ENCODE results near the gene CCDC27.

CCDC27 gene

GRCh38 chr1:3785456-3786157 is 33.4 kb downstream of the CCDC27 start:
- no peak for DNase-seq (ENCODE audit: low read depth)

GRCh38 chr1:3786468-3787348 is 34.5 kb downstream of the CCDC27 start:
- in situ Hi-C loops (cut with HindIII; ENCODE audit: low sequenced_read_pairs), result no loop called here
- no peak for DNase-seq (ENCODE audit: low read depth)
- TF ChIP-seq, protein P1, sequence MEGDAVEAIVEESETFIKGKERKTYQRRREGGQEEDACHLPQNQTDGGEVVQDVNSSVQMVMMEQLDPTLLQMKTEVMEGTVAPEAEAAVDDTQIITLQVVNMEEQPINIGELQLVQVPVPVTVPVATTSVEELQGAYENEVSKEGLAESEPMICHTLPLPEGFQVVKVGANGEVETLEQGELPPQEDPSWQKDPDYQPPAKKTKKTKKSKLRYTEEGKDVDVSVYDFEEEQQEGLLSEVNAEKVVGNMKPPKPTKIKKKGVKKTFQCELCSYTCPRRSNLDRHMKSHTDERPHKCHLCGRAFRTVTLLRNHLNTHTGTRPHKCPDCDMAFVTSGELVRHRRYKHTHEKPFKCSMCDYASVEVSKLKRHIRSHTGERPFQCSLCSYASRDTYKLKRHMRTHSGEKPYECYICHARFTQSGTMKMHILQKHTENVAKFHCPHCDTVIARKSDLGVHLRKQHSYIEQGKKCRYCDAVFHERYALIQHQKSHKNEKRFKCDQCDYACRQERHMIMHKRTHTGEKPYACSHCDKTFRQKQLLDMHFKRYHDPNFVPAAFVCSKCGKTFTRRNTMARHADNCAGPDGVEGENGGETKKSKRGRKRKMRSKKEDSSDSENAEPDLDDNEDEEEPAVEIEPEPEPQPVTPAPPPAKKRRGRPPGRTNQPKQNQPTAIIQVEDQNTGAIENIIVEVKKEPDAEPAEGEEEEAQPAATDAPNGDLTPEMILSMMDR (IDR thresholded peaks at IDR 0.05; ENCODE audit: low read depth, low read length, missing control alignments), result no peak
- no peak overlapping the region for H3K4me3 ChIP-seq (ENCODE audit: low read depth, low read length)

More at GRCh38 chr1:3785456-3786157, 33.4 kb downstream of the CCDC27 start:
- no peak overlapping the region for H3K4me3 ChIP-seq (ENCODE audit: low read depth, low read length)
- TF ChIP-seq, protein P1 (IDR thresholded peaks at IDR 0.05; ENCODE audit: low read depth, low read length, missing control alignments), result peak; percentile 45
- in situ Hi-C loops (cut with HindIII; ENCODE audit: low sequenced_read_pairs), result no loop called here

DNA sequence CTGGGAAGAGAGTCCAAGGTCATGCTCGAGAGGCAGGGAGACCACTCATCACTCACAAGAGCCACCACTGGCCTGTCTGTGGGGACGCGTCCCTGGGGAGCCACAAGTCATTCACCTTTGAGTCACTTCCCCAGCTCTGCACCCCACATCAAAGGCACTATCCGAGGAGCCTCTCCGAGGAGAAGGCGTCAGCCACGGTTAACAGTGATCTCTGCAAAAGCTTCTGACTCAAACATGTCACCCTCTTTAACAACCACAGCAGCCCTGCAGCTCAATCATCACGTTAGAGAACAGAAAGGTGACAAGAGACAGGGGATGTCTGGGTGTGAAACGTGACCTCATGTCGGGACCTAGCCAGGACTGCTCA is 35.1 kb downstream of the CCDC27 start:
- TF ChIP-seq, protein P1 (IDR thresholded peaks at IDR 0.05; ENCODE audit: low read depth, low read length, missing control alignments), result no peak
- DNase-seq (ENCODE audit: low read depth), result no peak
- H3K4me3 ChIP-seq (ENCODE audit: low read depth, low read length), result no peak overlapping the region
- in situ Hi-C loops (cut with HindIII; ENCODE audit: low sequenced_read_pairs), result no loop called here

GRCh38 chr1:3787745-3788605 is 35.7 kb downstream of the CCDC27 start:
- TF ChIP-seq, protein P1 (IDR thresholded peaks at IDR 0.05; ENCODE audit: low read depth, low read length, missing control alignments), result no peak
- no peak overlapping the region for H3K4me3 ChIP-seq (ENCODE audit: low read depth, low read length)
- no peak for DNase-seq (ENCODE audit: low read depth)
- in situ Hi-C loops (cut with HindIII; ENCODE audit: low sequenced_read_pairs), result no loop called here

DNA sequence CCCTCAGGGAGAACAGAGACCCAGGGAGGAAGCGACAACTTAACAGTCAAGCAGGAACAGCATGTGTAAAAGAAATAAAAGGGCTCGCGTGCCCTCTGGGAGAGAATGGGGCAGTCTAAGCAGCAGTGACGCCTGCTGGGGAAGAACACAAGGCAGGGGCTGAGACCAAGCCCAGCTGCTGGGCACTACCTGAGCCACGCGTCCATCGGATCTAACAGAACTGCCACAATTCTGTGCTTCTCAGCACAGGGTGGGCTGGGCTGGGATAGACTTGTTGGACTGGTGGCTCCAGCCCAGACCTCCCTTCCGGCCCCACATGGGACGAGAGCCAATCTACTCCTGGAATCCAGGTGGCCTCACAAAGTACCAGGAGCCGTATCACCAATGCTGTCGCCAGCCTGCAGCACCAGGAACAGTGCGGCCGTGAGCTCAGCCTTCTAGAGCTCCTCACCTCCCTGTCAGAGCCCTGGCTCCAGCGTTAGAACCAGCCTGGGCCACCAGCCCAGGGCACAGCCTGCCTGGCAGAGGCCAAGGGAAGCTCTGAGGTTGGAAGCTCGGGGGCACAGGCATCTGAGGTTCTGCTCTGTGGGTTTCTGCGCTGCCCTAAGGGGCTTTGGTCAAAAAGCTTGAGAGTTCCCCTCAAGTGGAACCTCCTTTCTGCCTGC is 36.6 kb downstream of the CCDC27 start:
- DNase-seq (ENCODE audit: low read depth), result no peak
- in situ Hi-C loops (cut with HindIII; ENCODE audit: low sequenced_read_pairs), result no loop called here
- TF ChIP-seq, protein P1 (IDR thresholded peaks at IDR 0.05; ENCODE audit: low read depth, low read length, missing control alignments), result no peak
- H3K4me3 ChIP-seq (ENCODE audit: low read depth, low read length), result no peak overlapping the region
